ENCODE results near the gene NPRL2. TPM values are rescaled to one million over a fixed set of nuclear protein-coding genes. Genes with fewer than 3 reads are reported as not detected.

The NPRL2 gene
- total and polyA plus RNA-seq, 9 of the 15 experiments (the other 6 are each of a cell fraction or from before 2014, with no cell fraction given) = 17.4 to 40.4 (median 24.4) TPM

DNA sequence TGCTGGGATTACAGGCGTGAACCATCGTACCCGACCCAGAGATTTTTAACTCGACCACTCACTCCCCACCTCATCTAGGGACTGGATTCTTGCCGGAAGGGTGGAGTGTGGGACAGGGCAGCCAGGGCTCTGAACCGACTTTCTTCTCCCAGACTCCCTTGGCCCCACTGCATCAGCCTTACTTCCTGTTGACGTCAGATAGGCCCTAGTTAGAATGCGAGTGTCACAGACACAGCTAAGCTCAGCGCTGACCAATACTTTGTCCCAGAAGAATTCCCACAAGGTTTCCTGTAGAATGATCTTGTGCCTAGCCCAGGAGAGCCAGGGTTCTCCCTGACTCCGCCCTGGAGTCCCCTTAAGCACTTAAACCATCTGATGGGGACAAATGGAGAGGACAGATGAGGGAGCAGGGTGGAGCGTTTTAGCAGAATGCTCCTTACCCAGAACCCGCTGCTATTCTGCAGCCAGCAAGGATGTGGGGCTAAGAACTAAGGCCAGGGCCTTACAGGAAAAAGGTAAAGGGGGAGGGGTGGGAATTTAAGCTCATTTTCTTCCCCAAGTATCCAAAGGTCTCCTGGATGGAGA, 16.7 kb downstream of the NPRL2 start:
- TF ChIP-seq HNRNPUL1 (IDR thresholded peaks at IDR 0.05; ENCODE audit: low read length) (no peak), ZNF217 (CRISPR knock-in tag; IDR thresholded peaks at IDR 0.05) (no peak), RCOR1 (IDR thresholded peaks at IDR 0.05; ENCODE audit: borderline replicate concordance in 1 of 2, low read depth in 2 of 2, low read length in 2 of 2) (no peak), WHSC1 (IDR thresholded peaks at IDR 0.05; ENCODE audit: low read length) (no peak), TCF7L2 (IDR thresholded peaks at IDR 0.05; ENCODE audit: low read depth, low read length) (no peak)
- TF ChIP-seq, protein P1, sequence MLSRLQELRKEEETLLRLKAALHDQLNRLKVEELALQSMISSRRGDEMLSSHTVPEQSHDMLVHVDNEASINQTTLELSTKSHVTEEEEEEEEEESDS (CRISPR knock-in tag; IDR thresholded peaks at IDR 0.05) = no peak
- TF ChIP-seq, protein P2, sequence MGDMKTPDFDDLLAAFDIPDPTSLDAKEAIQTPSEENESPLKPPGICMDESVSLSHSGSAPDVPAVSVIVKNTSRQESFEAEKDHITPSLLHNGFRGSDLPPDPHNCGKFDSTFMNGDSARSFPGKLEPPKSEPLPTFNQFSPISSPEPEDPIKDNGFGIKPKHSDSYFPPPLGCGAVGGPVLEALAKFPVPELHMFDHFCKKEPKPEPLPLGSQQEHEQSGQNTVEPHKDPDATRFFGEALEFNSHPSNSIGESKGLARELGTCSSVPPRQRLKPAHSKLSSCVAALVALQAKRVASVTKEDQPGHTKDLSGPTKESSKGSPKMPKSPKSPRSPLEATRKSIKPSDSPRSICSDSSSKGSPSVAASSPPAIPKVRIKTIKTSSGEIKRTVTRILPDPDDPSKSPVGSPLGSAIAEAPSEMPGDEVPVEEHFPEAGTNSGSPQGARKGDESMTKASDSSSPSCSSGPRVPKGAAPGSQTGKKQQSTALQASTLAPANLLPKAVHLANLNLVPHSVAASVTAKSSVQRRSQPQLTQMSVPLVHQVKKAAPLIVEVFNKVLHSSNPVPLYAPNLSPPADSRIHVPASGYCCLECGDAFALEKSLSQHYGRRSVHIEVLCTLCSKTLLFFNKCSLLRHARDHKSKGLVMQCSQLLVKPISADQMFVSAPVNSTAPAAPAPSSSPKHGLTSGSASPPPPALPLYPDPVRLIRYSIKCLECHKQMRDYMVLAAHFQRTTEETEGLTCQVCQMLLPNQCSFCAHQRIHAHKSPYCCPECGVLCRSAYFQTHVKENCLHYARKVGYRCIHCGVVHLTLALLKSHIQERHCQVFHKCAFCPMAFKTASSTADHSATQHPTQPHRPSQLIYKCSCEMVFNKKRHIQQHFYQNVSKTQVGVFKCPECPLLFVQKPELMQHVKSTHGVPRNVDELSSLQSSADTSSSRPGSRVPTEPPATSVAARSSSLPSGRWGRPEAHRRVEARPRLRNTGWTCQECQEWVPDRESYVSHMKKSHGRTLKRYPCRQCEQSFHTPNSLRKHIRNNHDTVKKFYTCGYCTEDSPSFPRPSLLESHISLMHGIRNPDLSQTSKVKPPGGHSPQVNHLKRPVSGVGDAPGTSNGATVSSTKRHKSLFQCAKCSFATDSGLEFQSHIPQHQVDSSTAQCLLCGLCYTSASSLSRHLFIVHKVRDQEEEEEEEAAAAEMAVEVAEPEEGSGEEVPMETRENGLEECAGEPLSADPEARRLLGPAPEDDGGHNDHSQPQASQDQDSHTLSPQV (IDR thresholded peaks at IDR 0.05) = no peak
- TF ChIP-seq, protein P3, sequence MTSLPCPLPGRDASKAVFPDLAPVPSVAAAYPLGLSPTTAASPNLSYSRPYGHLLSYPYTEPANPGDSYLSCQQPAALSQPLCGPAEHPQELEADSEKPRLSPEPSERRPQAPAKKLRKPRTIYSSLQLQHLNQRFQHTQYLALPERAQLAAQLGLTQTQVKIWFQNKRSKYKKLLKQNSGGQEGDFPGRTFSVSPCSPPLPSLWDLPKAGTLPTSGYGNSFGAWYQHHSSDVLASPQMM (CRISPR knock-in tag; IDR thresholded peaks at IDR 0.05) = no peak
- H3K4me2 ChIP-seq (ENCODE audit: insufficient read depth, low read length) = no peak overlapping the region
- no TSS peak for BruUV-seq (replicated peaks)
- H3K27me3 ChIP-seq (ENCODE audit: control insufficient read depth in 2 of 2, insufficient read depth in 2 of 2, low read length in 2 of 2) = no peaks in the 10 kb centered on the region
- H3K27ac ChIP-seq (ENCODE audit: extremely low read depth, low read depth, low read length) = peak overlapping the region; percentile 49; the same call in 2 of the 3 replicates
- no peak overlapping the region for H3K4me3 ChIP-seq
- ChIA-PET CTCF (ENCODE audit: low intra/inter-chr PET ratio) (no interaction called here), POLR2A (interaction anchor here (0.6 to 1.0 kb wide), 3 partner anchors 16 to 98 kb away, joined by 3 to 4 read pairs (median 3); no protein-coding TSS in a partner anchor)
- FAIRE-seq (no peak), ATAC-seq (no peak), DNase-seq (ENCODE audit: extremely low read depth in 1 of 4, low spot score in 3 of 4) (no peak)
- intact Hi-C loops (cut with micrococcal nuclease) (no loop called here), in situ Hi-C loops (cut with MboI) (no loop called here)
- H3K9me1 ChIP-seq (ENCODE audit: control insufficient read depth, insufficient read depth, low read length) = peaks cover 4% of the 10 kb centered on the region
- peaks cover 64% of the 10 kb centered on the region for H3K79me2 ChIP-seq (ENCODE audit: control insufficient read depth, insufficient read depth, low read length)
- WGBS (ENCODE audit: insufficient coverage, low coverage, missing lambda C conversion rate) = 53% methylated on average over 8 of the region's 12 CpGs
- no peaks in the 10 kb centered on the region for H3K9me3 ChIP-seq (replicated peaks; ENCODE audit: control insufficient read depth, insufficient read depth, low read depth, low read length)
- H2AFZ ChIP-seq (ENCODE audit: low read depth, low read length) = no peak overlapping the region
- peaks cover 18% of the 10 kb centered on the region for H4K20me1 ChIP-seq (replicated peaks; ENCODE audit: control insufficient read depth, insufficient read depth, low read length)
- peaks cover 70% of the 10 kb centered on the region; the same call in 2 of the 3 replicates for H3K36me3 ChIP-seq (ENCODE audit: control insufficient read depth, insufficient read depth, low read length)
- H3K4me1 ChIP-seq (replicated peaks in 1 of 2; ENCODE audit: control insufficient read depth in 2 of 2, insufficient read depth in 2 of 2, low read length in 2 of 2) = peaks cover 20 to 32% of the 10 kb centered on the region in 2 experiments; a peak in 4 of 5 replicates
- H3K9ac ChIP-seq (ENCODE audit: insufficient read depth in 1 of 2, low read depth in 2 of 2, low read length in 2 of 2) = peak overlapping the region in 1 of 2 experiments; percentile 76; a peak in 3 of 4 replicates

Data from K562 (cell line).